GM12872 (cell line): Measurements from ENCODE around the gene SOX1.

ENCODE experiments used
- TF ChIP-seq, protein P1 (sequence below): IDR thresholded peaks from 3 replicates; pipeline ENCODE4 v1.5.1; 2011; ENCODE audit warnings: low read depth, mild to moderate bottlenecking, low read length, moderate library complexity; ENCODE audit not compliant: insufficient read depth

The SOX1 gene

DNA sequence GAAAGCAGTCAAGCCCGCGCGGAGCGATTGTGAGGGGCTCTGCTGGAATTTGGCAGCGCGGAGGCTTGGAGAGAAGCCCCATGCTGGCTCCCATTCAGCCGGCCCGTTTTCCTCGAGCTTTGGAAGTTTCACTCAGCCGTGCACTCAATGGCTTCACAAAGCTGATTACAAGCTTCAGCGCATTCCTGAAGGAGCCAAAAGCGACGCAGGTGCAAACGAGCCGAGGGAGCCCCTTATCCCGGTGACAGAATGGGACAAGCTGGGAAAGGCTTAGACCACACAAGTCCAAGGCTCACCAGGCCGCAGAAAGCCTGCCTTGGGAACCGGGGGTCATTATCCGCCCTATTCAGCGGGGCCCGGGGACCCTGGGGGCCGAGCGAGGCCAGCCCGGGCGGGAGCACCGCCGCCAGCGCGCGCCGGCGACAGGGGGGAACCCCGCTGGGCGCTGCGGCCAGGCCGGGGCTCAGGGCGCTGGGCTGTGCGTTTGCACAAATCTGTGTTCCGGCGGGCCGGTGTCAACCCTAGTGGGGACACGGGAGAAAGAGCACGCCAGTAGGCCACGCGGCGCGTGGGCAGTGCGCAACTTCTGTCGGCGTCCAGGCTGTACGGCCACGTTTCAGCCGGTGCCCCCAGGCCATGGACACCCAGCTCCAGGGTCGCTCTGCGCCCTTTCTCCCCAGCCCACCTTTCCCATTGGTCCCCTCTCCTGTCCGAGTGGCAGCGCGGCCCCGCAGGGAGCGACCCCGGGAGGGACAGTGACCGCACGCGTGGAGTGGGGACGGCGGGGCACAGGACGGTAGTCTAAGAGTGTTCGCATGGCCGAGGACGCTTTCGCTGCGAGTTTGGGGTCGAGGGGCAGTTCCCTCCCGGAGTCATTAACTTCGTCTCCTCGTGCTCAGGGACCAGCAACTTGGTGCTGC, 37.3 kb downstream of the SOX1 start:
- TF ChIP-seq, protein P1, sequence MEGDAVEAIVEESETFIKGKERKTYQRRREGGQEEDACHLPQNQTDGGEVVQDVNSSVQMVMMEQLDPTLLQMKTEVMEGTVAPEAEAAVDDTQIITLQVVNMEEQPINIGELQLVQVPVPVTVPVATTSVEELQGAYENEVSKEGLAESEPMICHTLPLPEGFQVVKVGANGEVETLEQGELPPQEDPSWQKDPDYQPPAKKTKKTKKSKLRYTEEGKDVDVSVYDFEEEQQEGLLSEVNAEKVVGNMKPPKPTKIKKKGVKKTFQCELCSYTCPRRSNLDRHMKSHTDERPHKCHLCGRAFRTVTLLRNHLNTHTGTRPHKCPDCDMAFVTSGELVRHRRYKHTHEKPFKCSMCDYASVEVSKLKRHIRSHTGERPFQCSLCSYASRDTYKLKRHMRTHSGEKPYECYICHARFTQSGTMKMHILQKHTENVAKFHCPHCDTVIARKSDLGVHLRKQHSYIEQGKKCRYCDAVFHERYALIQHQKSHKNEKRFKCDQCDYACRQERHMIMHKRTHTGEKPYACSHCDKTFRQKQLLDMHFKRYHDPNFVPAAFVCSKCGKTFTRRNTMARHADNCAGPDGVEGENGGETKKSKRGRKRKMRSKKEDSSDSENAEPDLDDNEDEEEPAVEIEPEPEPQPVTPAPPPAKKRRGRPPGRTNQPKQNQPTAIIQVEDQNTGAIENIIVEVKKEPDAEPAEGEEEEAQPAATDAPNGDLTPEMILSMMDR: no peak

DNA sequence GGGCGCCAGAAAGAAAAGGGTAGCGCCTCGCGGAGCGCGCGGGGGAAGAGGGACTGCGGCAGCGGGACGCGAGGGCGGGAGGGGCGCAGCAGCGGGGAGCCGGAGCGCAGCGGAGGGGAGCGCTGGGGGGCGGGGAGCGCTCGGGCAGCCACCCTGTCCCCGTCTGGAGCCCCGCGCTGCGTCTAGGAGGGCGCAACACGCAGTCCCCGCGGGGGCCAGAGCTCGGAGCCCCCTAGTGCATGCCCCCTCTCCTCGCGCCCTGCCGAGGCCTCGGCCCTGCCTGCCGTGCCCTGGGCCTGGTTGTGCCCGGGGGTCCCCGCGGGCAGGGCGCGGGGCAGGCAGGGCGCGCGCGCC, 37.9 kb downstream of the SOX1 start:
- TF ChIP-seq, protein P1: no peak

DNA sequence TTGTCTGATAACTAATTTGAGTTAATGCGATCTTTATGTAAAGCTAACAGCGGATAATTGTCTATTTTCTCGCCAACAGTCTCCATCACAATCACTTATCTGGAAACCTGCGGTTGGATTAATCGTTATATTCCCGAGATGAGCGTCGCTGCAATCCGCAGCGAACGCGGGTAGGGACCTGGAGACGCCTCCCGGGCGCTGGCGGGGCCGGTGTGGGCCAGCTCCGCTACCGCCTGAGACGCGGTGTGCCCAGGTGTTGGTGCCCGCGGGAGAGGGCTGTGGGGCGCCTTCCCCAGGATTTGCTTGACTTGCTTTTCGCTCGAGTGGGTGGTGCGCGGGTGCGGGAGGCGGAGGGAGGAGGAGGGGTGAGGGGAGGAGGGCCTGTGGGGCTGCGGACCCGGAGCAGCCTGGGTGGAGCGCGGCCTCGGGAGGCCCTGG, 38.3 kb downstream of the SOX1 start:
- TF ChIP-seq, protein P1: no peak

DNA sequence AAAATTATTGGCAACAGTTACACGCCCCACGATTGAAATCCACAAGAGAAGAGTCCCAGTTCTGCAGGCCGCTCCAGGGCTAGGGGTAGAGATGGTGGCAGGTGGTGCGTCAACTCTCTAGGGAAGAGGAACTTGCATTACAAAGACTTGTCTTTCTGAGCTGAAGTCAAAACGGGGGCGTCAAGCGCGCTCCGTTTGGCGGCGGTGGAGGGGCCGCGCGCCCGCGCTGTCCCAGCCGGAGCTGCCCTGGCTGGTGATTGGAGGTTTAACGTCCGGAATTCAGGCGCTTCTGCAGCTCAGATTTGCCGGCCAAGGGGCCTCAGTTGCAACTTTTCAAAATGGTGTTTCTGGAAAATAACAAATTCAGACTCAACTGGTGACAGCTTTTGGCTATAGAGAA, 38.9 kb downstream of the SOX1 start:
- TF ChIP-seq, protein P1: no peak

DNA sequence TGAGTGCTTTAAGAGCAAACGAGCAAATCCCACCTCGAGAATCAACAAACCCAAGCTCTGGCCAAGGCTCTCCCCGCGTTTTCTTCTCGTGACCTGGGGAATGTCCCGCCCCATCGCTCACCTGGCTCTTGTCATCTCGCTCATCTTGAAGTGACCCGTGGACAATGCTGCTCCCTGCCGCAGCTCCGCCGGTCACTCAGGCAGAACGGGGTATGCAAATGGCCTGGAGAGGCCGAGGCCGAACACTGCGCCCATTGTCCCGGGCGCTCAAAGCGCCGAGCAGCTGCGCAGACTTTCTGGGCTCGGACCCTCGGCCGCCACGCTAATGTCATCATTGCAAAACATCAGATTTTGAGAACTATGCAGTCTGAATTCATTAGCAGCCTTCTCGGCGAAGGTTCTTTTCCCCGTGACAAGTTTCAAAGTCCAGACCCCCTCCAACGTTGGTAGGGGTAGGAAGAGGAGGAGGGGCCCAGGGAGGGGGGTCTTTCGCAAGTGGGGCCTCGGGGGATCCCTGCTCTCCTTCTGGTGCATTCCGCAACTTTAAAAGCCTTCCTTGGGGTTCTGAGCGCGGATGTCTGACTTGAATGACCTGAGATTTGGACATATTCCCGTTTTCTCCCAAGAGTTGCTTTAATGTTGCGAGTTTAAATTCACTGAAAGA, 39.7 kb downstream of the SOX1 start:
- TF ChIP-seq, protein P1: no peak

DNA sequence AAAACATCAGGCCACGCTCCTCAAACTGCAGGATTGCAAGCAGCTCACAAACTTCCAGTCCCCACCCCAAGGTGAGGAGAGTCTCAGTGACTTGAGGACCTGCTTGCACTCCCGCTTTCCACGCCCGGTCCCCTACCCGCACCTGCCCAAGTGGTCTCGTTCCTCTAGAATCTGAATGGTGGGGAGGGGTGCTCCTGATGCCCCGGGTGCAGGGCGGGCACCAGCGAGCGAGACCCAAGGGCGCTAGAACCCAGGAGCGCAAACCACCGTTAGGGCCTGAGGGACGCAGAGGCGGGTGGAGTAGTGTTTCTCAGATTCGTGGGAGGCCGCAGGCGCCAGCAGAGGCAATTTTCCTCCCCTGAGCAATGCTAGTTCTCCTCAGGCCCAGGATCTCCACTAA, 40.3 kb downstream of the SOX1 start:
- TF ChIP-seq, protein P1: no peak

DNA sequence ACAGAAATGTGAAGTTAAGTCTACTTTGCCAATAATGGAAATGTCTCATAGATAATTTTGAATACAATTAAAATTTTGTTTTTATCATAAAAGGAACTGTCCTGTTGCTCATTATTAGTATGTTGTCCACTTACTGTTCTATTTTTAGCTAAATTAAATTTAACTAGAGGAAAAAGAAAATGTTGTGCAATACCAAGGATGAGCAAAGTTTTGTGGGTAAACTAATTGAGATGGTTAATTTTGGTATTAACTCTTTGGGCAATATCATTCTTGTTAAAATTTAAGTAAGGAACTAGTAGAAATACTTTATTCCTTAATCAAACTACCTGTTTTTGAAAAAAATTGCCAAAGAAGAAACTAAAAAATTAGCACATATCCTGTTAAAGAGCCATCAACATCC, 43.5 kb downstream of the SOX1 start:
- TF ChIP-seq, protein P1: no peak
